HEK293T (cell line): Measurements from ENCODE around the gene LDHA.

ENCODE experiments used
- CTCF ChIA-PET: fragments of 350-600 bp; formaldehyde crosslinking; extraction: SDS; loops from one replicate; lab custom pipeline; 2021; ENCODE audit warnings: antibody characterized with exemption, inconsistent platforms; lab: Yijun Ruan, JAX
- POLR2A ChIA-PET: fragments of 350-600 bp; formaldehyde crosslinking; extraction: SDS; loops from one replicate; lab custom pipeline; 2020; ENCODE audit warnings: antibody characterized with exemption, inconsistent platforms; lab: Yijun Ruan, JAX
- DNase-seq: peaks from one replicate; pipeline ENCODE4 v3.0.0; 2012; ENCODE audit warnings: mixed read lengths; ENCODE audit errors: extremely low spot score
- ARNT ChIP-seq: fragments of 450-650 bp; IDR thresholded peaks from 2 replicates; pipeline ENCODE4 v1.6.1; 2017; ENCODE audit warnings: mild to moderate bottlenecking
- BHLHE40 ChIP-seq: fragments of 450-650 bp; IDR thresholded peaks from 2 replicates; pipeline ENCODE4 v1.6.1; 2016; ENCODE audit warnings: mild to moderate bottlenecking, moderate library complexity, borderline replicate concordance
- CTBP1 ChIP-seq: fragments of 450-650 bp; IDR thresholded peaks from 2 replicates; pipeline ENCODE4 v1.6.1; 2016; ENCODE audit warnings: borderline replicate concordance
- ELF4 ChIP-seq: fragments of 450-650 bp; IDR thresholded peaks from 2 replicates; pipeline ENCODE4 v1.6.1; 2017; ENCODE audit warnings: antibody characterized with exemption
- FOXA1 ChIP-seq: fragments of 450-650 bp; IDR thresholded peaks from 2 replicates; pipeline ENCODE4 v1.6.1; 2016; ENCODE audit warnings: mild to moderate bottlenecking
- FOXK2 ChIP-seq: fragments of 450-650 bp; IDR thresholded peaks from 2 replicates; pipeline ENCODE4 v1.6.1; 2016; ENCODE audit warnings: mild to moderate bottlenecking
- FOXM1 ChIP-seq: fragments of 450-650 bp; IDR thresholded peaks from 2 replicates; pipeline ENCODE4 v1.6.1; 2017; ENCODE audit warnings: mild to moderate bottlenecking, borderline replicate concordance
- HDGF ChIP-seq: fragments of 450-650 bp; IDR thresholded peaks from 2 replicates; pipeline ENCODE4 v1.6.1; 2017; ENCODE audit warnings: antibody characterized with exemption, borderline replicate concordance
- L3MBTL2 ChIP-seq: fragments of 450-650 bp; conservative IDR thresholded peaks from 2 replicates; pipeline ENCODE4 v1.6.1; 2016; ENCODE audit warnings: mild to moderate bottlenecking
- LEF1 ChIP-seq: fragments of 450-650 bp; IDR thresholded peaks from 2 replicates; pipeline ENCODE4 v1.6.1; 2017; ENCODE audit warnings: mild to moderate bottlenecking, borderline replicate concordance
- NFRKB ChIP-seq: fragments of 450-650 bp; IDR thresholded peaks from 2 replicates; pipeline ENCODE4 v1.6.1; 2016; ENCODE audit warnings: mild to moderate bottlenecking, moderate library complexity
- SP1 ChIP-seq: fragments of 450-650 bp; IDR thresholded peaks from 2 replicates; pipeline ENCODE4 v1.6.1; 2017
- SUZ12 ChIP-seq: fragments of 450-650 bp; IDR thresholded peaks from 2 replicates; pipeline ENCODE4 v1.6.1; 2016; ENCODE audit warnings: mild to moderate bottlenecking
- TARDBP ChIP-seq: fragments of 450-650 bp; IDR thresholded peaks from 2 replicates; pipeline ENCODE4 v1.6.1; 2016
- ZNF384 ChIP-seq: fragments of 450-650 bp; IDR thresholded peaks from 2 replicates; pipeline ENCODE4 v1.6.1; 2016
- TF ChIP-seq, protein P1 (sequence below): fragments of 450-650 bp; IDR thresholded peaks from 2 replicates; pipeline ENCODE4 v1.6.1; 2016

Gene LDHA

DNA sequence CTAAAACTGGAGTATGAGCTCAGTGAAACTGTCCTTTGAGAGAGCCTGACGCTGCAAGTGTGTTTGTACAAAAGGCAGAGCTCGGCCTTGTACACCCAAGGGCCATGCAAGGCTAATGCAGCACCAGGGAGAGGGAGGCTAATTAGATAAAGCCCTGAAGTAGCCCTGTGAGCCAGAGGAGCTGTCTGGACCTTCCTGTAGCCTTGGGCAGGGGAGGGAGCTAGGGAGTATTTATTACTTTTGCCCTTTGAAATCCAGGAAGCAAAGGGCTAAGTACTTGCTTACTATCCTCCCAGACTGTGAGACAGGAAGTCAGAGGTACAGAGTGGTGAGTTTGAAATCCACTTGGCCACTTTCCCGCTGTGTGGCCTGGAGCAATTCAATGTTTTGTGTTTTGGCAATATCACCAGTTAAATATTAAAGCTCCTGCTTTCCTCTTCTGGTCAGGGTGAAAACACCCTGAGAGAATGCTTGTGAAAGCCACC, 10.2 kb upstream of the LDHA start:
- CTCF ChIA-PET: interaction anchor here (1.1 kb wide), 1 partner anchor 26 kb away, joined by 4 read pairs; no protein-coding TSS in a partner anchor
- POLR2A ChIA-PET: interaction anchor here (1.1 to 5.7 kb wide), 3 partner anchors 8 to 250 kb away, joined by 3 to 83 read pairs (median 3); partner anchors contain the start of genes LDHA and SPTY2D1
- peak; percentile 25 for DNase-seq
- TF ChIP-seq BHLHE40 (no peak), SUZ12 (no peak), ELF4 (no peak), LEF1 (no peak), CTBP1 (no peak), ARNT (no peak), HDGF (no peak), NFRKB (no peak), TARDBP (no peak), SP1 (no peak), ZNF384 (no peak), L3MBTL2 (no peak), FOXA1 (no peak), FOXM1 (no peak), FOXK2 (no peak)
- TF ChIP-seq, protein P1, sequence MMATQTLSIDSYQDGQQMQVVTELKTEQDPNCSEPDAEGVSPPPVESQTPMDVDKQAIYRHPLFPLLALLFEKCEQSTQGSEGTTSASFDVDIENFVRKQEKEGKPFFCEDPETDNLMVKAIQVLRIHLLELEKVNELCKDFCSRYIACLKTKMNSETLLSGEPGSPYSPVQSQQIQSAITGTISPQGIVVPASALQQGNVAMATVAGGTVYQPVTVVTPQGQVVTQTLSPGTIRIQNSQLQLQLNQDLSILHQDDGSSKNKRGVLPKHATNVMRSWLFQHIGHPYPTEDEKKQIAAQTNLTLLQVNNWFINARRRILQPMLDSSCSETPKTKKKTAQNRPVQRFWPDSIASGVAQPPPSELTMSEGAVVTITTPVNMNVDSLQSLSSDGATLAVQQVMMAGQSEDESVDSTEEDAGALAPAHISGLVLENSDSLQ: no peak

DNA sequence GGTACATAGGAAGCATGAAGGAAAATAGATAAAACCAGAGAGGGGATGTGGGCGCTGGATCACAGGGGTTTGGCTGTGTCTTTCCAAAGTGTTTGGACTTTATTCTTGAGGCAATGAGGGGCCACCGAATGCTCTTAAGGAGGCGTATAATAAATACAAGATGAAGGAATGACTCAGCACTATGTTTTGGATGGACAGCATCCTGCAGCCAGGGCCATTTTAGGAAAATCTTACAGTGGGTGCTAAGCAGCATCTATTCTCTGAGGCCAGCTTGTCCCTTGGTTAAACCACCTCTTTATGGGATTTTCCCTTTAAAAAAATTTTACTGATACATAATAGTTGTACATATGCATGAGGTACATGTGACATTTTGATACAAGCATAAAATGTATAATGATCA, 4.3 kb upstream of the LDHA start:
- ChIA-PET CTCF (no interaction called here), POLR2A (no interaction called here)
- TF ChIP-seq CTBP1 (no peak), BHLHE40 (no peak), ZNF384 (no peak), HDGF (no peak), SP1 (no peak), NFRKB (no peak), FOXK2 (no peak), L3MBTL2 (no peak), FOXM1 (no peak), LEF1 (no peak), FOXA1 (no peak), ELF4 (no peak), ARNT (no peak), TARDBP (no peak)
- TF ChIP-seq, protein P1: no peak
- no peak for DNase-seq

DNA sequence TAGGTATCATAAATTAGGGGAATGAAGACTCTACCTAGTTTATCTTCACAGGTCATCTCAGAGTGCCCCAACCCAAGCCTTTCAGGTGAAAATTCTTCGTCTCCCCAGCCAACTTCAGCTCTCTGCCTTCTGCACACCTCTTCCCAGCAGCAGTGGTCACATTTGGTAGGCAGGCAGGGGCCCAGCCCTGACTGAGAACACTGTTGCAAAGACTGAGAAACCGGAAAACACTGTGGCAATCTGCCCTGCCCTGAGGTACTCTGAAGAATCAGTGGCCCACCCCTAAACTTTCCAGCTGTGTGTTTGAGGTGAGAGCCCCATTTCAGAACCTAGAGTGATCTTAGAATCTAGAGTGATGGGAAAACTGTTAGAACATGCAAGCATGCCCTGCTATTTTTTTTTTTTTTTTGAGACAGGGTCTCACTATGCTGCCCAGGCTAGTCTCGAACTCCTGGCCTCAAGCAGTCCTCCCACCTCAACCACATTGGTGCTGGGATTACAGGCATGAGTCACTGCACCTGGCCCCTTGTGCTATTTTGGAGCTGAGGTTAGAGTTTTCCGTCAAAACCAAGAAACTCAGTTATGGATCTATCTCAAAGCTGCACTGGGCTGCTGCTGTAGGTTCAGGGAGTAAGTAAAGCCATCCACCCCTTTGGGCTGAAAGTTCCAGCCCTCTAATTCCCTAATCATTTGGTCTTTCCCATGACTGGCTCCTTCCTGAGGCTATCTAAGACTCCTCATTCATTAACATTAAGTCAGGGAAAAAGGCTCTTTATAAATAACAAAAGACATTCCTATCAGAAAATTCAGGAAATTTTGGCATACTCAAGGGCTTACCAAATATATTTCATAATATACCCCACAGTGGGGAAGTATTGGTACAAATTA, 1.7 kb upstream of the LDHA start:
- DNase-seq: no peak
- POLR2A ChIA-PET: interaction anchor here (0.8 to 4.5 kb wide), 2 partner anchors 8 to 9 kb away, joined by 3 to 83 read pairs; no protein-coding TSS in a partner anchor
- CTCF ChIA-PET: interaction anchor here (0.6 kb wide), 1 partner anchor 397 kb away, joined by 3 read pairs; no protein-coding TSS in a partner anchor
- TF ChIP-seq ARNT: no peak
- no peak for TF ChIP-seq LEF1
- TF ChIP-seq BHLHE40: no peak
- no peak for TF ChIP-seq FOXM1
- TF ChIP-seq, protein P1: no peak

DNA sequence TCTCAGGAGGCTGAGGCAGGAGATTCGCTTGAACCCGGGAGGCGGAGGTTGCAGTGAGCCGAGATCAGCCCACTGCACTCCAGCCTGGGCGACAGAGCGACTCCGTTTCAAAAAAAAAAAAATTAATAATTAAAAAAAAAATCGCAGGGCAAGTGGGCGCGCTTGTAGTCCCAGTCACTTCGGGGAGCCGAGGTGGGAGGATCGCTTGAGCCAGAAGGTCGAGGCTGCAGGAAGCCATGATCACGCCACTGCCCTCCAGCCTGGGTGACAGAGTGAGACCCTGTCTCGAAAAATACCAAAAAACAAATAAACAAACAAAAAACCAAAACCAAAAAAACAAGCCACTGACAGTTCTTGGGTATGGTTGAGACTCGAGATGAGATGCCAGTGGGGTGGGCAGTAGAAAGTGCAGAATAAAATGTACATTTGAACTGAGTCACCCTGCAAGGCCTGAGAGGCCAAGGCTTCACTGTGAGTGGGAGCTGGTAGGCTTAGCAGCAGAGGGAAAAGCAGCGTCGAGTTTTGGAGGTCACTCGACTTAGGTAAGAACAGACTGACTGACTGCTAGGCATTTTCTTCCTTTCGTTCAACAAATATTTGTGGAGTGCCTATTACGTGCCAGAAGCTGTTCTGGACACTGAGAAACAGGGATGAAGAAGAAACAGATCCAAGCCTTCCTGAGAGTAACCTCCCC, 635 bp upstream of the LDHA start:
- no peak for DNase-seq
- TF ChIP-seq NFRKB (no peak), FOXM1 (no peak), CTBP1 (no peak), BHLHE40 (no peak), LEF1 (no peak), SUZ12 (no peak), HDGF (no peak), ZNF384 (no peak), FOXA1 (no peak), ARNT (no peak), FOXK2 (no peak), L3MBTL2 (no peak), ELF4 (no peak)
- TF ChIP-seq, protein P1: no peak
- CTCF ChIA-PET: interaction anchor here (0.6 to 0.9 kb wide), 2 partner anchors 279 to 396 kb away, joined by 3 to 4 read pairs; no protein-coding TSS in a partner anchor
- POLR2A ChIA-PET: interaction anchor here (0.6 to 4.5 kb wide), 16 partner anchors 9 to 211 kb away, joined by 3 to 83 read pairs (median 4); partner anchors contain the start of genes GTF2H1, HPS5, LDHC and TSG101
